Pancreas (tissue), 10 donors: Measurements from ENCODE around the gene PTPRD. TPM values are rescaled to one million over a fixed set of nuclear protein-coding genes. Genes with fewer than 3 reads are reported as not detected.

ENCODE experiments used
- ATAC-seq, 4 donors: fragments of 200-7000 bp; cut with Tn5 transposase; one replicate each; pipeline versions ENCODE4 v1.8.0 to v1.9.1; 2020; ENCODE audit warnings: mild to moderate bottlenecking in 4 of 4, moderate library complexity in 4 of 4
- DNase-seq, 6 donors: peaks; one replicate each; pipeline ENCODE4 v3.0.0-alpha.2; 2020
- FAIRE-seq: peaks from 2 replicates; lab custom pipeline; 2012; peaks lifted over from hg19 to GRCh38; lab: Jason Lieb, UNC
- H3K27ac ChIP-seq, 4 donors: fragments of 200-600 bp; sonication (generic); 1 replicate in 3 of 4; 2 replicates in 1 of 4; pipeline versions ENCODE4 v1.5.0 to v1.8.0; 2020
- H3K27me3 ChIP-seq, 4 donors: fragments of 200-600 bp; one replicate each; pipeline ENCODE4 v1.8.0; 2021
- H3K36me3 ChIP-seq, 3 donors: fragments of 200-600 bp; sonication (generic) in 1 of 3; one replicate each; pipeline versions ENCODE4 v1.5.0 to v1.8.0; 2020 to 2021
- H3K4me1 ChIP-seq, 3 donors: fragments of 200-600 bp; one replicate each; pipeline ENCODE4 v1.8.0; 2021
- H3K4me3 ChIP-seq, 4 donors: fragments of 200-600 bp; sonication (generic) in 2 of 4; one replicate each; pipeline versions ENCODE4 v1.5.0 to v1.8.0; 2020 to 2021
- H3K9me3 ChIP-seq, 4 donors: fragments of 200-600 bp; one replicate each; pipeline ENCODE4 v1.8.0; 2021
- CTCF ChIP-seq, 4 donors: fragments of 200-600 bp; sonication (generic) in 3 of 4; IDR thresholded peaks; one replicate each; pipeline versions ENCODE4 v1.5.0 to v1.8.0; 2021; ENCODE audit warnings: antibody characterized with exemption in 4 of 4
- WGBS, 2 donors: extraction: QIAGEN DNeasy Blood & Tissue Kit; methylation state at CpG; one replicate each; pipeline ENCODE4 v1.1.7; 2013; 5-methylcytosine and 5-hydroxymethylcytosine counted together
- intact Hi-C, 3 donors: fragments of 100-400 bp; cut with DNase I; formaldehyde crosslinking; loops; one replicate each; pipeline versions ENCODE4 v1.11.1 to v1.14.2; 2022
- polyA plus RNA-seq, 2 donors: library from polyadenylated mRNA; stranded (reverse); fragments of 200-250 nt; gene quantifications; one replicate each; pipeline ENCODE4 v1.2.3, GENCODE V29; 2013
- total RNA-seq, 6 donors: library from RNA; stranded (reverse); fragmentation: NEBNext Ultra II Directional in 4 of 6; extraction: Animal tissue kit (Norgen Biotek cat#: 25700) in 4 of 6; gene quantifications; one replicate each; pipeline versions ENCODE4 v1.2.1 to v1.2.4, GENCODE V29; 2021 to 2023
- donor health status: healthy with polysubstance abuse.
- donor health status: DM: no; HTN: no; CAD: no; lungs with moderate emphysema.
- donor health status: DM: no; HTN: no; CAD: no.
- donor health status: control.
- donor health status: control.
- donor health status: Bipolar disorder and iron deficiency.
- donor health status: DM: yes; HTN: yes; CAD: no.
- donor health status: DM: no; HTN: no; CAD: no.
- donor health status: DM: no; HTN: no; CAD: no.
- donor health status: DM: yes; HTN: yes; CAD: no.

Gene PTPRD
- total and polyA plus RNA-seq, 8 donors, result 2.1 to 21.7 (median 5.1) TPM

DNA sequence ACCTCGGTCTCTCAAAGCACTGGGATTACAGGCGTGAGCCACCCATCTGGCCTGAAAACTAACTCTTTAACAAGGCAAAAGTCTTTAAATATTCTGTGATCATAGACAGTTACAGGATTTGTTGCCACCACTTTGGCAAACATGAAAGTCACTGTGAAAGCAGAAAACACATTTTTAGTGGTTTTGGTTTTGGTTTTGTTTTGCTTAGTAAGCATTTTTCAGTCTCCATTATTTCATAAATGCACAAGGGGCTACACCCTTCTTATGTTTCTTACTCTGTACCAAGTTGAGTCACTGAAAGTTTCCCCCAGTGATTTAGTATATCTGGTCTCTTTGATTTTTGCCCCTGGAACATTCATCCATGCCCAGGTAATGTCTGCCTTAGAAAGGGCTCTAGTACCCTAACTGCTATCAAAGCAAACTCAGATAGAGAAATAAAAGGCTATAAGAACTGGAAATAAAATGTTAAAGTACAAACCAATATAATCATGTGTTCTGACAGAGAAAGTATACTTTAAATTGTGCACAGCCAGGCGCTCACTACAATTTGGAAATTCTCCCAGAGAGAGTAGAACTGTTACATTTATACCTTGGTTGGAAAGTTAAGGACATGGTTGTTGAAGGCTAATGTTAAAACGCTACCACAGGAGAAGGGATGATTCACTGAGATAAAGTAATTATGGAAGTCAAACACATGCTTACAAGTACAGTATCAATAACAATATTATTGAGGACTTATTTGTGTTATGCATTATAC lies 1790.7 kb downstream of the PTPRD start:
- Histone ChIP-seq H3K36me3 (no peaks in the 10 kb centered on the region), H3K4me3 (no peak overlapping the region), H3K9me3 (no peaks in the 10 kb centered on the region), H3K4me1 (peaks cover 0 to 3% (median 0%) of the 10 kb centered on the region in 3 donors), H3K27me3 (no peaks in the 10 kb centered on the region), H3K27ac (peak overlapping the region in 2 of 4 donors; percentile 31 to 38)
- FAIRE-seq (no peak), ATAC-seq (peak in 2 of 4 donors; percentile 24 to 47), DNase-seq (no peak)
- 63 to 68% methylated on average over 4 of the region's 4 CpGs for WGBS, 2 donors
- TF ChIP-seq CTCF (IDR thresholded peaks at IDR 0.05), result no peak
- intact Hi-C loops, result no loop called here

DNA sequence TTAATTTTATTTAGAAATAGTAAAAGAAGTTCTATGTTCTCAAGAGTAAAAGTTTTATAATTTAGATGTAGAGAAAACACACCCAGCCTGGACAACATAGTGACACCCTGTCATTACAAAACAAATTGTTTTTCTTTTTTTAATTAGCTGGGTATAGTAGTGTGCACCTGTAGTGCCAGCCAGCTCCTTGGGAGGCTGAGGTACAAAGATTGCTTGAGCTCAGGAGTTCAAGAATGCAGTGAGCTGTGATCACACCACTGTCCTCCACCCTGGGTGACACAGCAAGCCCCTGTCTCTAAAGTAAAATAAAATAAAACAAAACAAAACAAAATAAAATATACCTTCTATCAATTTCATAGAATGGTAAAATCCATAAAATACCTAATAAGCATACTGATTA lies 1795.5 kb downstream of the PTPRD start:
- no peaks in the 10 kb centered on the region for H3K36me3 ChIP-seq
- no peak overlapping the region for H3K27ac ChIP-seq
- ATAC-seq (no peak), FAIRE-seq (no peak), DNase-seq (no peak)
- no peaks in the 10 kb centered on the region for H3K27me3 ChIP-seq
- no peak overlapping the region for H3K4me3 ChIP-seq
- intact Hi-C loops, result no loop called here
- H3K9me3 ChIP-seq, result no peaks in the 10 kb centered on the region
- no peak for TF ChIP-seq CTCF (IDR thresholded peaks at IDR 0.05)
- peaks cover 0 to 2% (median 0%) of the 10 kb centered on the region in 3 donors for H3K4me1 ChIP-seq

DNA sequence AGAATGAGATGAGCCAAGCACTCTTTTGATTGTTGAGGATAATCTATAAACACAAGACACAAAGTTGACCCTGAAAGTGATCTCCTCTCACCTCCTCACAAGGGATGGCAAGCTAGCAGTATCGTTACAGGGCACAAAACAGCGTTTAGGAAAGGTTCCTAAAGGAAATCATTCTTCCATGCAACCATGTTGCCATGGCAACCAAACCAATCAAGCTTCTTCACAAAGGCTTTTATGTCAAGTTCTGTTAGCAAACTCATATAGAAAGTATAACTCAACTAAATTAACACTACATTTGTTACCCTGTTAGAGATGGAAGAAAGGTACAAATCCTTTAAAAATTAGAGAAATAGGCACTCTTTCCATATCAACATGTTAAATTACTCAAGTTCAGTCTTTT lies 1796.4 kb downstream of the PTPRD start:
- Histone ChIP-seq H3K27me3 (no peaks in the 10 kb centered on the region), H3K4me3 (no peak overlapping the region), H3K36me3 (no peaks in the 10 kb centered on the region), H3K4me1 (no peaks in the 10 kb centered on the region), H3K27ac (no peak overlapping the region), H3K9me3 (no peaks in the 10 kb centered on the region)
- no peak for FAIRE-seq
- no peak for DNase-seq
- intact Hi-C loops, result no loop called here
- TF ChIP-seq CTCF (IDR thresholded peaks at IDR 0.05), result no peak
- ATAC-seq, result no peak
- WGBS, 2 donors, result 13 to 18% methylated on average over 2 of the region's 2 CpGs

GRCh38 chr9:8815931-8816330 lies 1796.9 kb downstream of the PTPRD start:
- ATAC-seq (no peak), DNase-seq (no peak), FAIRE-seq (no peak)
- Histone ChIP-seq H3K36me3 (no peaks in the 10 kb centered on the region), H3K27me3 (no peaks in the 10 kb centered on the region), H3K27ac (no peak overlapping the region), H3K4me1 (no peaks in the 10 kb centered on the region), H3K4me3 (no peak overlapping the region), H3K9me3 (no peaks in the 10 kb centered on the region)
- intact Hi-C loops, result no loop called here
- TF ChIP-seq CTCF (IDR thresholded peaks at IDR 0.05), result no peak
- WGBS, 2 donors, result 19 to 31% methylated on average over 1 of the region's 1 CpG

- no peak overlapping the region for H3K27ac ChIP-seq
- H3K4me3 ChIP-seq, result no peak overlapping the region
- H3K9me3 ChIP-seq, result no peaks in the 10 kb centered on the region
- intact Hi-C loops, result no loop called here
- TF ChIP-seq CTCF (IDR thresholded peaks at IDR 0.05), result no peak
- FAIRE-seq, result no peak
- no peaks in the 10 kb centered on the region for H3K4me1 ChIP-seq
- no peak for ATAC-seq
- no peaks in the 10 kb centered on the region for H3K36me3 ChIP-seq
- 92 to 96% methylated on average over 1 of the region's 1 CpG for WGBS, 2 donors
- DNase-seq, result no peak
- H3K27me3 ChIP-seq, result no peaks in the 10 kb centered on the region
Measured at GRCh38 chr9:8815219-8815618, 1797.6 kb downstream of the PTPRD start.
